GM12878 (cell line): ENCODE data around the gene AGPAT4. TPM values are rescaled to one million over a fixed set of nuclear protein-coding genes. Genes with fewer than 3 reads are reported as not detected.

Experiments
- ATAC-seq: fragments of 200-7000 bp; cut with Tn5 transposase; 3 replicates; pipeline ENCODE4 v1.9.1; 2020; ENCODE audit warnings: mild to moderate bottlenecking, moderate library complexity
- Bru-seq: library from RNA; stranded (reverse); fragments of 400-500 nt; gene quantifications from one replicate; lab custom pipeline; 2021; lab: Mats Ljungman, UMichigan
- BruChase-seq, 2 experiments: library from RNA; stranded (reverse); fragments of 400-500 nt; gene quantifications; one replicate each; lab custom pipeline; 2021; lab: Mats Ljungman, UMichigan
- BruUV-seq: library from RNA; stranded (reverse); fragments of 400-500 nt; replicated peaks from 2 replicates; lab custom pipeline; 2021; lab: Mats Ljungman, UMichigan
- CTCF ChIA-PET: fragments of 300-600 bp; sonication (Branson Sonifier 250); formaldehyde crosslinking; extraction: SDS; loops from one replicate; lab custom pipeline; 2021; ENCODE audit warnings: inconsistent platforms; lab: Yijun Ruan, JAX
- POLR2A ChIA-PET: fragments of 350-600 bp; formaldehyde crosslinking; extraction: SDS; loops from one replicate; lab custom pipeline; 2021; ENCODE audit warnings: inconsistent platforms; lab: Charles Lee
- RAD21 ChIA-PET: fragments of 300-600 bp; sonication (Branson Sonifier 250); formaldehyde crosslinking; loops from one replicate; lab custom pipeline; 2023; ENCODE audit warnings: antibody characterized with exemption; ENCODE audit not compliant: unreplicated experiment; lab: Charles Lee
- SMC1A ChIA-PET: fragments of 300-600 bp; sonication (Branson Sonifier 250); formaldehyde crosslinking; loops from one replicate; lab custom pipeline; 2023; ENCODE audit not compliant: unreplicated experiment, uncharacterized antibody; lab: Charles Lee
- DNase-seq: peaks from one replicate; pipeline ENCODE4 v3.0.0-alpha.2; 2011; ENCODE audit warnings: low read depth, low spot score
- FAIRE-seq: peaks from 3 replicates; lab custom pipeline; 2011; peaks lifted over from hg19 to GRCh38; lab: Jason Lieb, UNC
- H2AFZ ChIP-seq: 2 replicates; pipeline ENCODE4 v1.6.0; 2011; ENCODE audit warnings: low read depth, low read length, control low read depth; ENCODE audit not compliant: control insufficient read depth
- H3K27ac ChIP-seq: 2 replicates; pipeline ENCODE4 v1.5.1; 2011; ENCODE audit warnings: control low read depth; ENCODE audit not compliant: control insufficient read depth, insufficient read depth
- H3K27me3 ChIP-seq, 2 experiments: replicated peaks in 1 of 2; 2 replicates each; pipeline versions ENCODE4 v1.6.0 to v1.6.1; 2011; ENCODE audit warnings: low read length in 1 of 2; ENCODE audit not compliant: control insufficient read depth in 2 of 2, insufficient read depth in 2 of 2
- H3K36me3 ChIP-seq, 2 experiments: 2 replicates each; pipeline ENCODE4 v1.5.1; 2011; ENCODE audit warnings: low read length in 1 of 2; ENCODE audit not compliant: control insufficient read depth in 2 of 2, insufficient read depth in 2 of 2
- H3K4me1 ChIP-seq: 2 replicates; pipeline ENCODE4 v1.6.1; 2011; ENCODE audit warnings: mild to moderate bottlenecking, low read length, moderate library complexity, mixed read lengths; ENCODE audit not compliant: control insufficient read depth, insufficient read depth
- H3K4me2 ChIP-seq: 2 replicates; pipeline ENCODE4 v1.6.0; 2011; ENCODE audit warnings: control low read depth; ENCODE audit not compliant: control insufficient read depth, insufficient read depth
- H3K4me3 ChIP-seq: fragments of 200-600 bp; sonication (generic); 2 replicates; pipeline ENCODE4 v1.5.1; 2016
- H3K79me2 ChIP-seq: 2 replicates; pipeline ENCODE4 v1.6.0; 2011; ENCODE audit warnings: low read length; ENCODE audit not compliant: control insufficient read depth, insufficient read depth
- H3K9ac ChIP-seq: 2 replicates; pipeline ENCODE4 v1.8.0; 2011; ENCODE audit warnings: low read length, control low read depth, mixed read lengths; ENCODE audit not compliant: control insufficient read depth, insufficient read depth
- H3K9me3 ChIP-seq: replicated peaks from 3 replicates; pipeline ENCODE4 v1.5.1; 2011; ENCODE audit warnings: mild to moderate bottlenecking, low read length; ENCODE audit not compliant: control insufficient read depth, insufficient read depth
- H4K20me1 ChIP-seq: 2 replicates; pipeline ENCODE4 v1.6.0; 2011; ENCODE audit not compliant: control insufficient read depth, insufficient read depth
- CBX5 ChIP-seq: sonication (generic); IDR thresholded peaks from 2 replicates; pipeline ENCODE4 v1.6.1; 2016; ENCODE audit warnings: low read depth, moderate library complexity, mild to moderate bottlenecking, inconsistent platforms
- CREM ChIP-seq: IDR thresholded peaks from 2 replicates; pipeline ENCODE4 v1.6.1; 2014; ENCODE audit warnings: antibody characterized with exemption, low read depth
- EED ChIP-seq: sonication (generic); IDR thresholded peaks from 2 replicates; pipeline ENCODE4 v1.6.1; 2016; ENCODE audit warnings: antibody characterized with exemption, low read depth
- EGR1 ChIP-seq, 2 experiments: IDR thresholded peaks; 1 replicate in 1 of 2; 2 replicates in 1 of 2; pipeline ENCODE4 v1.6.1; 2011 to 2012; ENCODE audit warnings: low read depth in 2 of 2, low read length in 2 of 2, borderline replicate concordance in 1 of 2, mild to moderate bottlenecking in 1 of 2, moderate library complexity in 1 of 2
- HDGF ChIP-seq: fragments of 450-650 bp; IDR thresholded peaks from 2 replicates; pipeline ENCODE4 v1.6.1; 2016; ENCODE audit warnings: antibody characterized with exemption
- KAT2A ChIP-seq: conservative IDR thresholded peaks from 2 replicates; pipeline ENCODE4 v1.6.1; 2011; ENCODE audit warnings: low read depth, low read length; ENCODE audit not compliant: control insufficient read depth
- MEF2B ChIP-seq: fragments of 450-650 bp; IDR thresholded peaks from 2 replicates; pipeline ENCODE4 v1.6.1; 2018; ENCODE audit warnings: mild to moderate bottlenecking, moderate library complexity; ENCODE audit not compliant: partially characterized antibody, poor library complexity, severe bottlenecking
- NBN ChIP-seq: fragments of 450-650 bp; IDR thresholded peaks from 2 replicates; pipeline ENCODE4 v1.6.1; 2016
- POLR2A ChIP-seq: IDR thresholded peaks from 2 replicates; pipeline ENCODE4 v1.6.1; 2011; ENCODE audit warnings: low read depth, mild to moderate bottlenecking, low read length
- POLR2AphosphoS2 ChIP-seq: IDR thresholded peaks from 2 replicates; pipeline ENCODE4 v1.6.1; 2011; ENCODE audit warnings: low read depth, mild to moderate bottlenecking, low read length, improper control_type of control experiment, moderate library complexity
- POLR2AphosphoS5 ChIP-seq: IDR thresholded peaks from 2 replicates; pipeline ENCODE4 v1.6.1; 2011; ENCODE audit warnings: mild to moderate bottlenecking, low read length, inconsistent platforms
- SIN3A ChIP-seq: IDR thresholded peaks from 2 replicates; pipeline ENCODE4 v1.6.1; 2012; ENCODE audit warnings: low read depth, low read length, improper control_type of control experiment
- SUZ12 ChIP-seq: fragments of 200-600 bp; sonication (generic); IDR thresholded peaks from one replicate; pipeline ENCODE4 v1.6.1; 2018; ENCODE audit warnings: antibody characterized with exemption, mild to moderate bottlenecking; ENCODE audit not compliant: unreplicated experiment
- WGBS: methylation state at CpG from one replicate; pipeline ENCODE4 v1.1.6; 2016; ENCODE audit warnings: low lambda C conversion rate; ENCODE audit not compliant: insufficient replicate concordance, insufficient coverage; ENCODE audit errors: missing lambda C conversion rate; 5-methylcytosine and 5-hydroxymethylcytosine counted together
- in situ Hi-C: fragments of 300-500 bp; cut with MboI; formaldehyde crosslinking; loops from 9 replicates; pipeline ENCODE4 v1.14.3; 2018; ENCODE audit warnings: mixed read lengths
- intact Hi-C: fragments of 100-400 bp; cut with micrococcal nuclease; formaldehyde crosslinking; loops from one replicate; pipeline ENCODE4 v1.14.2; 2022; ENCODE audit not compliant: unreplicated experiment
- long read RNA-seq, 2 experiments: library from polyadenylated mRNA; unstranded; transcript quantifications; one replicate each; pipeline ENCODE4 v2.0.0, GENCODE V29; 2019 to 2020
- polyA minus RNA-seq, 3 experiments: library from RNA; depleted of rRNA, polyadenylated mRNA; stranded (reverse); fragments of >200 nt; gene quantifications; 2 replicates each; pipeline ENCODE4 v1.2.3, GENCODE V29; 2011
- polyA plus RNA-seq, 11 experiments: library from polyadenylated mRNA; depleted of rRNA in 4 of 11; unstranded in 6 of 11; stranded (reverse) in 5 of 11; fragments of >200 nt; fragmentation: Nextera tagmentation in 4 of 11; fragmentation: Illumina TruSeq in 1 of 11; extraction: Ambion mirVana in 4 of 11; extraction: Trizol in 1 of 11; gene quantifications; 1 replicate in 1 of 11; 2 replicates in 10 of 11; pipeline versions ENCODE4 v1.2.1 to v1.2.3, GENCODE V29; 2011 to 2016; ENCODE audit warnings: inconsistent platforms in 2 of 11, missing spikeins in 2 of 11, low read depth in 1 of 11
- total RNA-seq, 4 experiments: library from RNA; depleted of rRNA in 3 of 4; stranded (reverse); fragments of >200 nt in 3 of 4; fragmentation: Illumina TruSeq in 1 of 4; extraction: Trizol in 1 of 4; gene quantifications; 2 replicates each; pipeline versions ENCODE4 v1.2.1 to v1.2.3, GENCODE V29; 2013 to 2021
- TF ChIP-seq, protein P1 (sequence below): fragments of 450-650 bp; IDR thresholded peaks from 2 replicates; pipeline ENCODE4 v1.6.1; 2017; ENCODE audit warnings: mild to moderate bottlenecking
- TF ChIP-seq, protein P2 (sequence below): IDR thresholded peaks from 2 replicates; pipeline ENCODE4 v1.6.1; 2011; ENCODE audit warnings: borderline replicate concordance, low read depth, mild to moderate bottlenecking, moderate library complexity, low read length; ENCODE audit not compliant: insufficient read depth, poor library complexity, severe bottlenecking

Gene AGPAT4, protein sequence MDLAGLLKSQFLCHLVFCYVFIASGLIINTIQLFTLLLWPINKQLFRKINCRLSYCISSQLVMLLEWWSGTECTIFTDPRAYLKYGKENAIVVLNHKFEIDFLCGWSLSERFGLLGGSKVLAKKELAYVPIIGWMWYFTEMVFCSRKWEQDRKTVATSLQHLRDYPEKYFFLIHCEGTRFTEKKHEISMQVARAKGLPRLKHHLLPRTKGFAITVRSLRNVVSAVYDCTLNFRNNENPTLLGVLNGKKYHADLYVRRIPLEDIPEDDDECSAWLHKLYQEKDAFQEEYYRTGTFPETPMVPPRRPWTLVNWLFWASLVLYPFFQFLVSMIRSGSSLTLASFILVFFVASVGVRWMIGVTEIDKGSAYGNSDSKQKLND
- total RNA-seq (2013; cell fraction: nucleolus; rRNA removed) = 26.9 and 32.8 TPM in 2 replicates
- total RNA-seq (2014; rRNA removed) = 1.1 and 1.5 TPM in 2 replicates
- 1.6 and 1.8 TPM in 2 replicates for total RNA-seq (2014; rRNA removed; fragmentation: Illumina TruSeq; extraction: Trizol)
- total RNA-seq (2021) = 1.6 and 2.3 TPM in 2 replicates
- 1.2 TPM for polyA plus RNA-seq (2011; ENCODE audit: low read depth)
- polyA plus RNA-seq (2011; rRNA removed) = 2.1 and 2.2 TPM in 2 replicates
- polyA plus RNA-seq (2011; cell fraction: cytosol; rRNA removed) = 1.4 and 1.6 TPM in 2 replicates
- polyA plus RNA-seq (2011; cell fraction: nucleus; rRNA removed) = 6.2 and 7.6 TPM in 2 replicates
- 1.3 and 1.4 TPM in 2 replicates for polyA plus RNA-seq (2012)
- 1.0 and 1.4 TPM in 2 replicates for polyA plus RNA-seq (2014; fragmentation: Illumina TruSeq; extraction: Trizol)
- polyA plus RNA-seq (2014; fragmentation: Nextera tagmentation; extraction: Ambion mirVana) = under 1 TPM; 0.34 to 0.51 TPM
- polyA plus RNA-seq (2014; rRNA removed) = 1.2 and 1.3 TPM in 2 replicates
- polyA plus RNA-seq (2016; fragmentation: Nextera tagmentation; extraction: Ambion mirVana) = 1 to 10 TPM in 1 of 2 experiments, under 1 TPM in 1; 0.76 to 1.2 TPM
- 5.8 and 7.3 TPM in 2 replicates for polyA minus RNA-seq (2011; rRNA and poly(A)+ RNA removed)
- 0.21 and 3.3 TPM in 2 replicates for polyA minus RNA-seq (2011; cell fraction: cytosol; rRNA and poly(A)+ RNA removed)
- polyA minus RNA-seq (2011; cell fraction: nucleus; rRNA and poly(A)+ RNA removed) = 8.2 and 8.3 TPM in 2 replicates
- percentile 47 among the genes with signal in this experiment for Bru-seq, nascent RNA
- BruChase-seq, experiment 1, labeled RNA remaining after a 6-hour chase = percentile 45 among the genes with signal in this experiment
- percentile 49 among the genes with signal in this experiment for BruChase-seq, experiment 2, labeled RNA remaining after a 2-hour chase
- long read RNA-seq, experiment 1 = 0 reads
- long read RNA-seq, experiment 2 = 0 reads

DNA sequence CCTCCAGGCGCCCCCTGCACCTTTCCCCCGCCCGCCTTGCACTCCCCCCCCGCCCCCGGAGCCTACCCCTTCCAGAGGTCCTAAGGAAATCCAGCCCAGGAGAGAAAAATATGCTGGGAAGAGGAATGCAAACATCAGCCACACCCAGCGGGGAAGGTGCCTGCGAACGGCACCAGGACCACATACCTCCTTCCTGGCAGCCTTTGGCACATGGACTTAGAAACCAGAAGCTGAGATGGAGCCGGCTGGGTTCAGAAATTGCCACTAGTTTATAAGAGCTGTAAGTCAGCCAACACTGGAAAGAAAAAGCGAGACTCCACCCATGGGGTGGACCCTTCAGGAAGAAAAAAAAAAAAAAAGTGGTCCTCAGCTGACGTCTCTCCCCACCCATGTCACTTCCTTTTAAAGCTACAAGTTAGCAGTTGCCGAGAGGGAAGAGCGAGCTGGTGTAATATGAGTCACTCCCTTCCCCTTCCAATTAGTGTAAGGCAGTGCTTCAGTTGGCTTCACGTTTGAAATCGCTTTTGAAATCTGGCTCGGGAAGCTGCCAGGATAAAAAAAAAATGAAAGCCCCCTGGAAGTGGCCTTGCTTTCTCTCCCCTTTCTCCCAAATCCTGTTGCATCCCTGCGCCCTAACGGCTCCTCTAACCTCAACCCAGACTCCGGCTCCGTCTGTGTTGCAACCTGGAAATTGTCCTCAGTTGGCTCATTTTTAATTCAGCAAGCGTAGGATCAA is at the start of gene AGPAT4:
Gene AGPAT4, minus strand, starts transcription at position 310 of the 736 bp plus-strand sequence. CDS start 41,848 bp downstream, outside the sequence.
- no TSS peak for BruUV-seq
- 16% methylated on average over 16 of the region's 21 CpGs for WGBS
- Histone ChIP-seq H3K9me3 (no peaks in the 10 kb centered on the region), H4K20me1 (no peaks in the 10 kb centered on the region), H2AFZ (peak within 1 kb of the TSS; percentile 86), H3K4me3 (peak within 1 kb of the TSS; percentile 75; the same call in 1 of the 2 replicates), H3K27me3 (no peaks in the 10 kb centered on the region), H3K9ac (no peak within 1 kb of the TSS; the same call in 1 of the 2 replicates), H3K4me1 (no peaks in the 10 kb centered on the region), H3K79me2 (no peaks in the 10 kb centered on the region), H3K27ac (no peak within 1 kb of the TSS), H3K36me3 (no peaks in the 10 kb centered on the region), H3K4me2 (peak within 1 kb of the TSS; percentile 48)
- ChIA-PET RAD21 (interaction anchor here (0.6 to 1.3 kb wide), 3 partner anchors 93 to 307 kb away, joined by 3 to 4 read pairs (median 4); no protein-coding TSS in a partner anchor), SMC1A (interaction anchor here (1.1 kb wide), 1 partner anchor 38 kb away, joined by 3 read pairs; no protein-coding TSS in a partner anchor), POLR2A (interaction anchor here (0.6 to 0.7 kb wide), 4 partner anchors 38 to 268 kb away, joined by 3 to 6 read pairs (median 3); no protein-coding TSS in a partner anchor), CTCF (interaction anchor here (0.5 to 0.9 kb wide), 4 partner anchors 12 to 97 kb away, joined by 3 to 6 read pairs (median 4); no protein-coding TSS in a partner anchor)
- FAIRE-seq (peak; percentile 94), ATAC-seq (peak; percentile 98), DNase-seq (peak; percentile 62)
- in situ Hi-C loops = no loop called here
- intact Hi-C loops = no loop called here
- TF ChIP-seq CREM (peak; percentile 76), SUZ12 (no peak), HDGF (no peak), POLR2A (peak; percentile 39; the same call in 1 of the 2 replicates), CBX5 (no peak), SIN3A (no peak), MEF2B (no peak), NBN (0 out of 2 replicates have a peak, but pooled peaks have one; percentile 40), EGR1 (IDR thresholded peaks at IDR 0.05; ENCODE audit: borderline replicate concordance in 1 of 2, low read depth in 2 of 2, low read length in 2 of 2) (0 out of 3 replicates have a peak, but pooled peaks of 1 of the 2 experiments have one; percentile 3), KAT2A (no peak), EED (no peak), POLR2AphosphoS5 (peak; percentile 63), POLR2AphosphoS2 (no peak)
- TF ChIP-seq, protein P1, sequence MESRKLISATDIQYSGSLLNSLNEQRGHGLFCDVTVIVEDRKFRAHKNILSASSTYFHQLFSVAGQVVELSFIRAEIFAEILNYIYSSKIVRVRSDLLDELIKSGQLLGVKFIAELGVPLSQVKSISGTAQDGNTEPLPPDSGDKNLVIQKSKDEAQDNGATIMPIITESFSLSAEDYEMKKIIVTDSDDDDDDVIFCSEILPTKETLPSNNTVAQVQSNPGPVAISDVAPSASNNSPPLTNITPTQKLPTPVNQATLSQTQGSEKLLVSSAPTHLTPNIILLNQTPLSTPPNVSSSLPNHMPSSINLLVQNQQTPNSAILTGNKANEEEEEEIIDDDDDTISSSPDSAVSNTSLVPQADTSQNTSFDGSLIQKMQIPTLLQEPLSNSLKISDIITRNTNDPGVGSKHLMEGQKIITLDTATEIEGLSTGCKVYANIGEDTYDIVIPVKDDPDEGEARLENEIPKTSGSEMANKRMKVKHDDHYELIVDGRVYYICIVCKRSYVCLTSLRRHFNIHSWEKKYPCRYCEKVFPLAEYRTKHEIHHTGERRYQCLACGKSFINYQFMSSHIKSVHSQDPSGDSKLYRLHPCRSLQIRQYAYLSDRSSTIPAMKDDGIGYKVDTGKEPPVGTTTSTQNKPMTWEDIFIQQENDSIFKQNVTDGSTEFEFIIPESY = no peak
- TF ChIP-seq, protein P2, sequence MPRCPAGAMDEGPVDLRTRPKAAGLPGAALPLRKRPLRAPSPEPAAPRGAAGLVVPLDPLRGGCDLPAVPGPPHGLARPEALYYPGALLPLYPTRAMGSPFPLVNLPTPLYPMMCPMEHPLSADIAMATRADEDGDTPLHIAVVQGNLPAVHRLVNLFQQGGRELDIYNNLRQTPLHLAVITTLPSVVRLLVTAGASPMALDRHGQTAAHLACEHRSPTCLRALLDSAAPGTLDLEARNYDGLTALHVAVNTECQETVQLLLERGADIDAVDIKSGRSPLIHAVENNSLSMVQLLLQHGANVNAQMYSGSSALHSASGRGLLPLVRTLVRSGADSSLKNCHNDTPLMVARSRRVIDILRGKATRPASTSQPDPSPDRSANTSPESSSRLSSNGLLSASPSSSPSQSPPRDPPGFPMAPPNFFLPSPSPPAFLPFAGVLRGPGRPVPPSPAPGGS = no peak
